Measurements from ENCODE around the gene PLEKHA6. TPM values are rescaled to one million over a fixed set of nuclear protein-coding genes. Genes with fewer than 3 reads are reported as not detected.

PLEKHA6 gene
- total RNA-seq, 4 donors from 2014 or later = 1.5 to 2.0 (median 1.6) TPM

DNA sequence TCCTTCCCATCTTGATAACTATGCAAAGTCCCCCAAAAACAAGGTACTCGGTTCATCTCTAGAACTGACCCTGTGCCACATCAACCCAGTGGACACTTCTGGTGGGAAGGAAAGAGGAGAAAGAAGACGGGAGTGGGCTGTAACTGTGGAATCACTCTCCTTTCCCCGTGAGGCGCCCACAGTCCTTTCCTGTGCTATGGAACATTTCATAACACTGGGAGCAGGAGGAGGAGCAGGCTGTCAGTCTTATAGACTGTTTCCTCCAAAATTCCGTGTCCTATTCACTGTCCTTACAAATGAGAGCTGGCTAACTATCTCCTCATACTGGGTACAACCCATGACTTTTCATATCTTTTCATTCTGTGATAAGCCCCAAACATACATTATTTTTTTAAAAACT, 40.7 kb downstream of the PLEKHA6 start:
- TF ChIP-seq, protein P1, sequence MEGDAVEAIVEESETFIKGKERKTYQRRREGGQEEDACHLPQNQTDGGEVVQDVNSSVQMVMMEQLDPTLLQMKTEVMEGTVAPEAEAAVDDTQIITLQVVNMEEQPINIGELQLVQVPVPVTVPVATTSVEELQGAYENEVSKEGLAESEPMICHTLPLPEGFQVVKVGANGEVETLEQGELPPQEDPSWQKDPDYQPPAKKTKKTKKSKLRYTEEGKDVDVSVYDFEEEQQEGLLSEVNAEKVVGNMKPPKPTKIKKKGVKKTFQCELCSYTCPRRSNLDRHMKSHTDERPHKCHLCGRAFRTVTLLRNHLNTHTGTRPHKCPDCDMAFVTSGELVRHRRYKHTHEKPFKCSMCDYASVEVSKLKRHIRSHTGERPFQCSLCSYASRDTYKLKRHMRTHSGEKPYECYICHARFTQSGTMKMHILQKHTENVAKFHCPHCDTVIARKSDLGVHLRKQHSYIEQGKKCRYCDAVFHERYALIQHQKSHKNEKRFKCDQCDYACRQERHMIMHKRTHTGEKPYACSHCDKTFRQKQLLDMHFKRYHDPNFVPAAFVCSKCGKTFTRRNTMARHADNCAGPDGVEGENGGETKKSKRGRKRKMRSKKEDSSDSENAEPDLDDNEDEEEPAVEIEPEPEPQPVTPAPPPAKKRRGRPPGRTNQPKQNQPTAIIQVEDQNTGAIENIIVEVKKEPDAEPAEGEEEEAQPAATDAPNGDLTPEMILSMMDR (IDR thresholded peaks at IDR 0.05; ENCODE audit: low read depth) = no peak

- TF ChIP-seq, protein P1 (IDR thresholded peaks at IDR 0.05; ENCODE audit: low read depth) = no peak
Observed at GRCh38 chr1:204318324-204318723, 41.4 kb downstream of the PLEKHA6 start.

DNA sequence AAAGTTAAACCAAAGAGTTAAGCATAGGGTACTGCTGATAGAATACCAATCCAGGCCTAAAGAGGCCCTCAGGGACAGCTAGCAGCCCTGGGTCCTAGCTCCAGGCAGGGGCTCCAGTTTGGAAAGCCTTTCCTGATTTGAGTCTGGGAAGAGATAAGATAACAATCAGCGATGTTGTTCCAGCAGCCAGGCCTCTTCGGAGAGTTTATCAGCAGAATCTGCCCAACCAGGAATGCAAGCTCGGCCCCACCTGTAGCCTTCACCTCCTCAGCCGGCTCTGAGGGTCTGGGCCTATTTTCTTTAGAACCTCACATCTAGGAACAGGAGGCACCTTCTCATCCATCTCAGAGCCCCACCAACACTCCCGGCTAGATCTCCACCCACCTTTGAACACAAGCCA, 42.6 kb downstream of the PLEKHA6 start:
- TF ChIP-seq, protein P1 (IDR thresholded peaks at IDR 0.05; ENCODE audit: low read depth) = no peak

GRCh38 chr1:204316164-204316563, 43.6 kb downstream of the PLEKHA6 start:
- TF ChIP-seq, protein P1 (IDR thresholded peaks at IDR 0.05; ENCODE audit: low read depth) = no peak

GRCh38 chr1:204314893-204315658, 44.7 kb downstream of the PLEKHA6 start:
- TF ChIP-seq, protein P1 (IDR thresholded peaks at IDR 0.05; ENCODE audit: low read depth) = no peak

DNA sequence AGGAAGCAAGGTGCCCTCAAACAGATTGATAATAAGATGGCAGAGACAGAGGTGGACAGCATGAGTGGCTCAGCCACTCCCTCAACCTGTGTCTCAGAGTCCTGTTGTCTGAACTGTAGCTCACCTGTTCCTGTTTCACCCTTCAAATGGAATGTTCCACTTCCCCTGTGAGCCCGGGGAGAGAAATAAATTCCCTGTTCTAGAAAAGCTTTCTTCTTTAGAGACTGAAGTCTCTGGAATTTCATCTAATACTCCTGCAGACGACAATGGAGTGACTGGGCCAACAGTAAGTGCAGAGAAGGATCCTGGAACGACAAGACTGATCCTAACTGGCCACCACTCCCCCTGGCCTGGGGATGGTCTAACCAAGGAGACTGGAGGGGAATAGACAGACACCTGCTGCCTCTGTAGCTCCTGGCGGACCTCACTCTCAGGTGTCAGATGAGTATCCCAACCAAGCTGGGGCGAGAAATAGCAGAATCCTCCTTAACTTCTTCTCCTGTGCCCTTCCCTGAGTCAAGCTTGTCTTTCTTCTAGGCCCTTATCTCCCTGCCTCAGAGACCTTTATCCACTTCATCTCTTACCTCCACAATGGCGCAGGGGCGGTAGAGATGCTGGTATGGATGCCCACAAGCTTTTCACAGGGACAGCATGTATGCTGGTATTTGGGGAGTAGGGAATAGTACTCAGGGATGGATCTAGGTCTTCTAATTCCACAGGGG, 45.4 kb downstream of the PLEKHA6 start:
- TF ChIP-seq, protein P1 (IDR thresholded peaks at IDR 0.05; ENCODE audit: low read depth) = no peak

- TF ChIP-seq, protein P1 (IDR thresholded peaks at IDR 0.05; ENCODE audit: low read depth) = no peak
Observed at GRCh38 chr1:204313675-204314074, 46.1 kb downstream of the PLEKHA6 start.

Measured in subcutaneous adipose tissue (tissue), 4 donors.